ENCODE data around the gene SIMC1. TPM values are rescaled to one million over a fixed set of nuclear protein-coding genes. Genes with fewer than 3 reads are reported as not detected.
"Not testable (repeated sequence)": the region's sequence is repeated elsewhere in the genome, so short reads cannot be mapped to it uniquely, and the experiment has no call there.

The SIMC1 gene
- 12.2 TPM for polyA plus RNA-seq (2013, experiment 1 of 2; ENCODE audit: insufficient read length)
- 10.5 TPM for polyA plus RNA-seq (2013, experiment 2 of 2; ENCODE audit: insufficient read length)

DNA sequence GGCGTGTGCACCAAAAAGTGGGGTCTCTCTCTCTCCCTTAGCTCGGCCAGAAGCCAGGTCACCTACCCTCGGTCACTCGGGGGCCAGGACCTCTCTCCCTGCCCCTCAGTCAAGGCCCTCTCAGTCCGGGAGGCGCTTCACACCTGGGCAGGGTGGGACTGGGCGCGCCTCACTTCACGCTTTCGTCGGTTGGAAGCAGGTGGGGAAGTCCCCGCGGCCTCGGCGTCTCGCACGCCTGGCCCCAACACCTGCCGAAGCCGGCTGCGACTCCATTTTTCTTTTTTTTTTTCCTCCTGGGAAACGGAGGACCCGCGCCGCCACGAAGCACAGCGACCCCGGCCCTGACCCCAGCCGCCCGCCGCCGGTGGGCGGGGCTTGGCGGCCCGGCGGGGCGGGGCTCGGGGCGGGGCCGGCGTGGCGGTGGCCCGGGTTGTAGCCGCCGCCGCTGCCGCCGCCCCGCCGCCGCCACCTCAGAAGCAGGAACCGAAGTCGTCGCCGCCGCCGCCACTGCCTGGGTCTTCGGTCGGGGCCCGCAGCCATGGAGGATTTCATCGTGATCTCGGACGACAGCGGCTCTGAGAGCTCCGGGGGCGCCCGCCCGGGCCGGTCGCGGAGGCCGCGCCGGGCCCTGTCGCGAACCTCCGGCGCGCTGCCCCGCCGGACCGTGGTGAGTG lies at the start of gene SIMC1:
Gene SIMC1, plus strand, starts transcription at position 454 of the 674 bp plus-strand sequence. Its CDS starts 85 bp downstream, at position 539.
- DNase-seq, result peak; percentile 12

DNA sequence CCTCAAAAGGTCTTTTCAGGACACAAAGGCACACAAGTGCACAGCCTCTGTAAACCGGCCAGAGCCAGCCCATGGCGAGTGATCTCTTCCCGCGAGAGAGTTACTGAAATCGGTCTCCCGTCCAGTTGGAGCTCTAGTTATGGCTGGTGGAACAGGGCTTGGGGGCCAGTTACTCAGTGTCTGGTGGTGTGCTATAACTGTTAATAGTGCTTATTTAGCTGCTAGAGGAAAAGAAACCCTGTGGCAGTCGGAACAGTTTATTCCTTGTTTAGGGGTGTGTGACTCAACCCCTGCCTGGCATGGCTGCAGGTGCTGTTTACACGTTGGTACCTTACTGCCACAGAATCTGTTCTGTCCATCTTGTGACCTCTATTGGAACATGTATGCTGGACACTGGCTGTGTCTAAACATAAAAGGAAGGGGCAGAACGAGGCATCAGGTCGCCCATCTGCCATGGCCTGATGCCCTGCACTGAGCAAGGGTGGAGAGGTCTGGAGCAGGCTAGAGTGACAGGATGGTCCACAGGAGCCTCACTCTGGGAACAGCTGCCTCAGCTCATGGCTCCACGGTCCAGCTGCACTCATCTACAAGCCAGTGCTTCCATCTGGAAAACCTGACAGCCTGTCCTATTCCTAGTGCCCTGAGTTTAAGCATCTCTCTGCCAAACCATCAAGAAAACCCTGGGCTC lies 49.6 kb upstream of the SIMC1 start:
- no peak for DNase-seq

DNA sequence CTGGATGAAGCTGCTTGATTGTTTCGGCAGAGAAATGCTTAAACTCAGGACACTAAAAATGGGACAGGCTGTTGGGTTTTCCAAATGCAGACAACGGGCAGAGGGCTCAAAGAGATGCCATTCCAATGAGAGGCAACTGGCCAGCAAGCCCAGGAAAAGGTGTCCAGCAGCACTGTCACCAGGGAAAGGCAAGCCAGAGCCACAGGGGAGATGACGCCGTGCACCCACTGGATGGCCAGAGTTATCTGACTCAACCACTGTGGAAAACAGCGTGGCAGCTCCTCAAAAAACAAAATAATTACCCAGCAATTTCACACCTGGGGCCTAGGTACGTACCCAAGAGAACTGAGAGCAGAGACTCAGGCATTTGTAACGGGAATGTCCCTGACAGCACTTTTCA lies 48.4 kb upstream of the SIMC1 start:
- no peak for DNase-seq

DNA sequence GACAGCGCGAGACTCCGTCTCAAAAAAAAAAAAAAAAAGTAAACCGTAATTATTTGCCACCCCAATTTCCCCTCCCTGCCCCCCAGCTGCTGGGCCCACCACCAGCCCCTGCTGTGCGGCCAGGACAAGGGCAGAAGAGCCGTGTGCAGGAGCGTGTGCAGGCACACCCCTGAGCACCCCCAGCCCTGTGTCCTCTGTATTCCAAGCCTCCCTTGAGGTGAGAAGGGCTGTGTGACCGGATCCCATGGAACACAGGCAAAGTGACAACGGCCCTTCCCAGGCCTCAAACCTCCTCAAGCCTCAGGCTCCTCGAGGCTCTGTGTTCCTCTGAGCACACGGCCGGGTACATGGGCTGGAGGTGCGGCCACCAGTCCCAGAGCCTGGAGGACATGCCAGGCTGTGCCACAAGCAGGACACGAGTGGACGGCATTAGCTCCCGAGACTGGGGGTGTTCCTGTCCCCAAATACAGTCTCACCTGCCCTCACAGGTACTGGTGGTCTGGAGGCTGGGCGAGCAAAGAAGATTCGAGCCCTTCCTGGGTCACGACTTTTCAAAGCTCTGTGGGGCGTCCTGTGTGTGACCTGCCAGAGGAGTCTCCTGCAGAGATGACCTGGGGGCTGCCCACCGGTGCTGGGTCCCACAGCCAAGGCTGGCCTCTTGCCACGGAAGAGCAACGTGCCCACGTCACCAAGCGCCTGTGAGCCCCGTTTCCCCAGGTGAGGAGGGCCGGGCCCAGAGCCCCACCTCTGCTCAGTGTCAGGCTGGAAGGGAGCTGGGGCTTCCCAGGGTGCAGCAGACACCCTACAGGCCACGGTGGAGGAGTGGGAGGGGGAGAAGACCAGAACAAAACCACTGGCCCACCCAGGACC lies 47.1 kb upstream of the SIMC1 start:
- no peak for DNase-seq

DNA sequence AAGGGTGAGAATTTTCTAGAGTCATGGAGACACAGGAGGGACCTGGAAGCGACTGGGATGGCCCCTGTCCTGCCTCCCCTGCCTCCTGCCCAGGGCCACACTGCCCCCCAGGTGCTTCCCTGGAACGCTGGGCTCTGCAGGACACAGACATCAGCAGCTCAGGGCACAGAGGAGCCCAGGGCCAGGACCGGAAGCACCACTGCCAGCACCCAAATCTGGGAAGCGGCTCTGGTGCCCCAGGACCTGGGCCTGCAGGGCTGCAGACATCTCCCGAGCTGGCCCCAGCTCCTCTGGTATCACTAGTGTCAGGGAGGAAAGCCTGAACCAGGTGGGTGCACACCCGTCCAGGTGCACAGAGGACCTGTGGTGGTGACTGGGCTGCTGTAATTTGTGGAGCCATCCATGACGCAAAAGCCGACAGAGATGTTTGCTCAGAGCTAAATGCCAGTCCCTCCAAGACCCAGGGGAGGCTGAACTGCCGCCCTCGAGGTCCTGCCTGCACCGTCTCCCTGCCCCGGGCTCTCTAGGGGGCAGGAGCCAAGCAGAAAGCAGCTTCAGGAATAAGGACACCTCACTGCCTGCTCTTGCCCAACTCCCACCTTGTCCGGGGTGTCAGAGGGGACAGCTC lies 46.0 kb upstream of the SIMC1 start:
- DNase-seq, result no peak

DNA sequence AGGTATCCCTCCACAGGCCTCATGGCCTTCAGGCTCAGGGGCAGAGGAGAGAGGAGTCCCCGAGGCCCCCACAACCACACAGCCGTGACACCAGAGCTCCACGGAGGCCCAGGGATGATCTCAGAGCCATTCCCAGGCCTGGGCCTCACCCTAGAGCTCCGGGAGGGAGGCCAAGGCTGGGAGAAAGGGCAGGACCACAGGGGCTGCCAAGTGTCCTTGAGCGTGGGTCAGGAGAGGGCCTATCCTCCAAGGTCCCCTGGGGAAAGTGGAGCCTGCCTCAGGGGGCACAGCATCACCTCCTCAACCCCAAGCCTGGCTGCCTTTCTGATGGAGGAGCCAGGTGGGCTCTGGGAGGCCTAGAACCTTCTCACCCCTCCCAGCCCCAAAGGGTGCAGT lies 45.5 kb upstream of the SIMC1 start:
- DNase-seq, result not testable (repeated sequence)

DNA sequence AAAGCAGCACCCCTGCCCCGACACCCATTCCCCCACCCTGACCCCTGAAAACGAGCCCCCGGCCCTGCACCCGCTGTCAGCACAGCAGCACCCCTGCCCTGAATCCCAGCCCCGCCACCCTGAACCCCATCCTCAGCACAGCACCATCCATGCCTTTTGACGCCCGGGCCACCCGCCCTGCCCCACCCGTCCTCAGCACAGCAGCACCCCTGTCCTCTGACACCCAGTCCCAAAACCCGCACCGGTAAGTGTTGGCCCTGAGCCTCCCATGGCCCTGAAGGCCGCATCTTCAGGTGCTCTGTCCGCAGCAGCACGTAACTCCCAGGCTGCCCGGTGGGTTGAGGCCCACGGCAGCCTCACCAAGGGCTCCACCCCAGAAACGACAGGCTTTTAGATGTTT lies 44.6 kb upstream of the SIMC1 start:
- not testable (repeated sequence) for DNase-seq

DNA sequence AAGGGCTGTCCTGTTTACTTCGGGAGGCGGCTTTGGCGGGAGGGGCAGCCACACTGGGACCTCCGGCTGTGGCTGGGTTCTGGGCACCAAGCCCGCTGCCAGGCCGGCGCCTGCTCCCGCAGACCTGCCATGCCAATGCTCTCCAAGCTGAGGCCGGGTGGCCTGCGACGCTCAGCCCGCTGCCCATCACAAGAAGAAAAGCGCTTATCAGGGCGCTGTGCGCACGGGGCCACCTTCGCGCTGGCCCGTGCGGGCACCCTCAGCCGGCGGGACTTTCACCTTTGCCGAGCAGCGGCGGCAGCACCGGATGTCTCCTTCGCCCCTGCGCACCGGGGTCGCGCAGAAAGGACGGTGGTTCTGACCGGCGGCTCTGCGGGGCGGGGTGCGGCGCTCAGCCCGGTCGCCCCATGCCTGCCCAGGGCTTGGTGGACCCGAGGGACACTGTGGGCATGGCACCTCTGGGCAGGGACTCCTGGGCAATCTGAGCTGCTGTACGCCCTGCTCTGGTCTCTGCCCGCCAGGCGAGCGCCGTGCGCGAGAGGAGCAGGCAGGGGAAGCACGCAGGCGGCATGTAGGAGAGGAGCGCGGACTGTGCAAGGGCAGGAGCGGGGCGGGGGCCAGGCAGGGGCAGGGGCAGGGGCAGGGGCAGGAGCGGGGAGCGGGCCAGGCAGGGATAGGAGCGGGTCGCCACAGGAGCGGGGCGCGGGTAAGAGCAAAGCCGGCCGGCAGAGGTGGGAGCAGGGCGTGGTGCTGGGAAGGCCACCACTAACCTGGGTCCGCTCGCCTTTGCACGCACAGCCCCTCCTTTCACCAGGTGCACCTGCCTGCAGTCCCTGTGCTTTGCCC lies 43.8 kb upstream of the SIMC1 start:
- not testable (repeated sequence) for DNase-seq

DNA sequence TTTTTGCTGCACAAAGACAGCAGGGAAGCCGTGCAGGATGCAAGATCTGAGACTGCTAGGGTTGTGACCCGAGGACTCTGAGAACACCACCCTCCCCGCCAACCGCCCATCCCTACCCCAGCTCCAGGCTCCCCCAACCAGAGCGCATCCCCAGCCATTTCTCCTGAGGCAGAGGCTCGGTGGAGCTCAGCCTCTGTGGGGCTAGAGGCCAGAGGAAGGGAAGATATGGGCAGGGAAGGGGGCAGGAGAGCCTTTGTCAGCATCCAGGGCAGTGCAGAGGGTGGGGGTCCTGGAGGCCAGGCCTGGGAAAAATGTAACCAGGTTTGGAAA lies 43.2 kb upstream of the SIMC1 start:
- DNase-seq, result not testable (repeated sequence)

DNA sequence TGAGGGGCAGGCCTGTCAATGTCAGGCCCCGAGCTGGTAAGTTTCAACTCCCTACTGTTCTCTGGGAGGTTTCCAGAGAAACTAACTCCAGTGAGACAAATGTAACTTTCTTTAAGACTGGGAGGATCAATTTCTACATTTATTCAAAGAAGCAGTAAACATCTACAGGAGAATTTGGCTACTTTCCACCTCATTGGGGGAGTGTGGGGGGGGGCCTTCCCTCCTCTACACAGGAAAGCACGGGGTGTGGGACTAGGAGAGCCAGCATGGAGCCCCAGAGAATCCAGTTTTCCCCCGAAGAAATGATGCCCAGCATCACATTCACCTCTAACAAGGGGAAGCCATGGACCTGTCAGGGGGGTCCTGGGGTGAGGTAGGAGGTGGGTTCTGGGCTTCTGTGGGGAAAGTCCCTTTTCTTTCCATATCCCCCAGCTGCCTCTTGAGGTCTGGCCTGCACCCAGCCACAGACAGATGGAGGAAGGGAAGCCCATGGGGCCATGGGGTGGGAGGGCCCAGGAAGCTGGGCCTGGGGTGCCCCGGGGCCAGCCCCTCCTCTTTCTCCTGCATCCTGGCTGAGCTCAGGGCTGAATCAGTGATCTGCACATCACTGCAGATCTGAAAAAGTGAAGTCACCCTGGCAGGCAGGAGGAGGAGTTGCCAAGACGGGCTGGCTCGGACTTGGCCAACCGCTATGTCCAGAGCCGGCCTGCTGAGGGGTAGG lies 42.6 kb upstream of the SIMC1 start:
- not testable (repeated sequence) for DNase-seq

DNA sequence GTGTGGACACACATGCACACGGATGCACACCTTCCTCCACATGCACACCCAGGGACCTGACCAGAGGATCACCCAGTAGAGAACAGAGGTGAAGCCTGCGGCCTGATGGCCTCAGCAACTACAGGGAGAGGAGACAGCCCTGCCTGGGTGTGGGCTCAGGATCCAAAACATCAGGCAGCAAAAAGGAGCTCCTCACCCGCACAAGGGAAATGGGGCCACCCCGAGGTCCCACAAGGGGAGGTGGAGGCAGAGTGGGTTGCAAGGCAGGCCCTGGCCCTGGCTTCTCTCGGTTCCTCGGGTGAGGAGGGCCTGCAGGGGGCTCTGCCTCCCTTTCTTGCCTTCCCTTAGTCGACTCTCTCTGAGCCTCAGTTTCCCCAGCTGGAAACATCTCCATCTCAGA lies 41.4 kb upstream of the SIMC1 start:
- not testable (repeated sequence) for DNase-seq

DNA sequence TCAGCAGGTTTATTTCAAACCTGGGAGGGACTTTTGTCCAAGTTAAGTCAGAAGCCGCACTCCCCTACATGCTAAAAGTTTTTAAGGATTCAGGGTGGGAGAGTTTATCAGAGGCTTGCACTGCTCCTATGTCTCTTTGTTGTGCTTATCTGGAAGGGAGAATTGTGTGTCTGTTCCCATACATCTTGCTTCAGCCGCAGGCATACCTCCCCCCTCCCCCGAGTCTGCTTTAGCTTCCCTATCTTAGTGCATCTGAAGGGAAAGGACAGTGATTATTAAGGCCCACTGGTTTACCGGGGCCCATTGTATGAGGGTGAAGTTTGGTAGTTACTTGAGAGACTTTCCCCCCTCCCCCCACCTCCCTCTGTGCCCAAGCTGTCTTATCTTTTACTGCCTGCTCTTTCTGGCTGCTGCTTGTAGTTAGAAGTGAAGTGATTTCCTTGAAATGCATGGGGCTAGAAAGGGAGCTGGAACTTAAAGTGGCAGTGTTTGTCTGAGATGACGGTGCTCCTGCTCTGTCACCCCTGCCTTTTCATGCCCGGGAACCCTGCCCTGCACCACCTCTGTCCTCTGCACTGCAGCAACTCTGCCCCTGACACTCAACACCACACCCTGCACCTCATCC lies 40.9 kb upstream of the SIMC1 start:
- DNase-seq, result not testable (repeated sequence)

DNA sequence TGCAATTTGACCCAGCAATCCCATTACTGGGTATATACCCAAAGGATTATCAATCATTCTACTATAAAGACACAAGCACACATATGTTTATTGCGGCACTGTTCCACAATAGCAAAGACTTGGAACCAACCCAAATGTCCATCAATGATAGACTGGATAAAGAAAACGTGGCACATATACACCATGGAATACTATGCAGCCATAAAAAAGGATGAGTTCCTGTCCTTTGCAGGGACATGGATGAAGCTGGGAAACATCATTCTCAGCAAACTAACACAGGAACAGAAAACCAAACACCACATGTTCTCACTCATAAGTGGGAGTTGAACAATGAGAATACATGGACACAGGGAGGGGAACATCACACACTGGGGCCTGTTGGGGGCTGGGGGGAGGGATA lies 39.9 kb upstream of the SIMC1 start:
- not testable (repeated sequence) for DNase-seq

DNA sequence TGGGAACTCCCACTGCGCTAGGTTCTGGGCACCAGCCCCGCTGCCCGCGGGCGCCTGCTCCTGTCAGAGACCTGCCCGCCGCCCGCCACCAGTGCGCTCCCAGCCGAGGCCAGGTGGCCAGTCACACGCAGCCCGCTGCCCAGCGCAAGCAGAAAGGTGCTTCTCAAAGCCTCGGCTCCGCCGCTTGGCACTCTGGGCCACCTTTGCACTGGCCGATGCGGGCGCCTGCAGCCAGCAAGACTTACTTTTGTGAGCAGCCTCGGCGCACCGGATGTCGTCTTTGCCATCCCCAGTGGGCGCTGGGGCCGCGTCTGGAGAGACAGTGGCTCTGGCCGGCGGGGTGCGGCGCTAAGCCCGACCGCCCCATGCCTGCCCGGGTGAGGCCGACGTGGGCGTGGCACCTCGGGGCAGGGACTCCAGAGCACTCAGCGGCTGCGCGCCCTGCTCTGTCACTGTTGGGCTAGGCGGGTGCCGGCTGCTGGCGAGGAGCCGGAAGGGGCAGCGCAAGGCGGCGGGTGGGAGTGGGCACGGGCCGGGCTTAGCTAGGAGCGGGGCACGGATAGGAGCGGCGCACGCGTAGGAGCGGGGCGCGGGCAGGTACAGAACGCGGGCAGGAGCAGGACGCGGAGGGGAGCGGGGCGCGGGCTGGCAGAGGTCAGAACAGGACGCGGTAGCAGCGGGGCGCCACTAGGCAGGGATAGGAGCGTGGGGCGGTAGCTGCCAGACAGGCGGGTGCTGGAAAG lies 39.1 kb upstream of the SIMC1 start:
- DNase-seq, result not testable (repeated sequence)

DNA sequence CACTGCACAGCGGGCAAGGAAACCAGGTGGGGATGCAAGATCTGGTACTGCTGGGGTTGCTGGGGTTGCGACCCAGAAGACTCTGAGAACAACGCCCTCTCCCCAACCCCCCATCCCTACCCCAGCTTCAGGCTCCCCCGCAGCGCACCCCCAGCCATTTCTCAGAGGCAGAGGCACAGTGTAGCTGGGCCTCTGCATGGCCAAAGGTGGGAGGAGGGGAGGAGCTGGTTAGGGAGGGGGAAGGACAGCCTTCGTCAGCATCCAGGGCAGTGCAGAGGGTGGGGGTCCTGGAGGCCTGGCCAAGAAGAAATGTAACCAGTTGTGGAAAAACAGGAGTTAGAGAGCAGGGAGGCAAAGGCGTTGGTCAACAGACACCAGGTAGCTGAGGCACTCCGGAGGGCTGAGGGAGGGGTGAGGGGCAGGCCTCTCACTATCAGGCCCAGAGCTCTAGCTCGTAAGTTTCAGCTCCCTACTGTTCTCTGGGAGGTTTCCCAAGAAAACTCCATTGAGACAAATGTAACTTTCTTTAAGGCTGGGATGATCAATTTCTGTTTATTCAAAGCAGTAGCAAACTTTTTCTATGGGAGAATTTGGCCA lies 38.3 kb upstream of the SIMC1 start:
- not testable (repeated sequence) for DNase-seq

DNA sequence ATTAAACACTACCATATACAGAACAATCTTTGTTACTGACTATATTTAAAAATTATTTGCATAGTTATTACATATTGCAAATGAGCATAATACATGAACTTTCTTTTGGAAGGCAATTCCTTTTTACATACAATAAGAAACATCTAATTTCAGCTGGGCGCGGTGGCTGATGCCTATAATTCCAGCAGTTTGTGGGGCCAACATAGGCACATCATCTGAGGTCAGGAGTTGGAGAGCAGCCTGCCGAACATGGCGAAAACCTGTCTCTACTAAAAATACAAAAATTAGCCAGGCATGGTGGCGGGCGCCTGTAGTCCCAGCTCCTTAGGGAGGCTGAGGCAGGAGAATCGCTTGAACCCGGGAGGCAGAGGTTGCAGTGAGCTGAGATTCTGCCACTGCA lies 36.4 kb upstream of the SIMC1 start:
- DNase-seq, result no peak

DNA sequence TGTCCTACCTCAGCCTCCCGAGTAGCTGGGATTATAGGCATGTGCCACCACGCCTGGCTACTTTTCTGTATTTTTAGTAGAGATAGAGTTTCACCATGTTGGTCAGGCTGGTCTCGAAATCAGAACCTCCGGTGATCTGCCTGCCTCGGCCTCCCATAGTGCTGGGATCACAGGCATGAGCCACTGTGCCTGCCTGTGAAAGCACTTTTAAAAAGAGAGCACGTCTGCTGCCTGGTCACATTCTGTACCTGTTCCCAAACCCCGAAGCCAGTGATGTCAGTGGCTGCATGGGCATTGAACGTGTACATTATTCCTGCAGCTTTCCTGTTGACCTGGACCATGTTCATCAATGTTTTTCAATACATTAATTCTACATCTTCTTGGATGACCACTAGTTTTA lies 35.1 kb upstream of the SIMC1 start:
- DNase-seq, result no peak

DNA sequence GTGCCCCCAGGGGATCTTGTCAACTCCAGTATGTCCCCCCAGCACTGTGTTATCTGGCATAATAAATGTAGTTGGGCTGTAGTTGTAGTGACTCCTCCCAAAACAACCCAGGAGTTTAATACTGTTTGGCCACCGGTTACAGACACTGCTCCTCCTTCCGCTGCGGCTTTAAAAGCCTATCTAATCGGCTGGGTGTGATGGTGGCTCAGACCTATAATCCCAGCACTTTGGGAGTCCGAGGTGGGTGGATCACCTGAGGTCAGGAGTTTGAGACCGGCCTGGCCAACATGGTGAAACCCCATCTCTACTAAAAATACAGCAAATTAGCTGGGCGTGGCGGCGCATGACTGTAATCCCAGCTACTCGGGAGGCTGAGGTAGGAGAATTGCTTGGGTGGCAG lies 34.7 kb upstream of the SIMC1 start:
- DNase-seq, result not testable (repeated sequence)

DNA sequence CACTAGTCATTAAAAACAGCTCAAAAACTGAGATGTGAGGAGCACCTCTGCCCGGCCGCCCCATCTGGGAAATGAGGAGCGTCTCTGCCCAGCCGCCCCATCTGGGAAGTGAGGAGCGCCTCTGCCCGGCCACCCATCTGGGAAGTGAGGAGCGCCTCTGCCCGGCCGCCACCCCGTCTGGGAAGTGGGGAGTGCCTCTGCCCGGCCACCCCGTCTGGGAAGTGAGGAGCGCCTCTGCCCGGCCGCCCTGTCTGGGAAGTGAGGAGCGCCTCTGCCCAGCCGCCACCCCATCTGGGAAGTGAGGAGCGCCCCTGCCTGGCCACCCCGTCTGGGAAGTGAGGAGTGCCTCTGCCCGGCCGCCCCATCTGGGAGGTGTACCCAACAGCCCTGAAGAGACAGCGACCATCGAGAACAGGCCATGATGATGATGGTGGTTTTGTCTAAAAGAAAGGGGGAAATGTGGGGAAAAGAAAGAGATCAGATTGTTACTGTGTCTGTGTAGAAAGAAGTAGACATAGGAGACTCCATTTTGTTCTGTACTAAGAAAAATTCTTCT lies 23.7 kb upstream of the SIMC1 start:
- not testable (repeated sequence) for DNase-seq
